Right ventricle myocardium inferior (tissue), 1 donor: ENCODE results near the gene PIEZO1. TPM values are rescaled to one million over a fixed set of nuclear protein-coding genes. Genes with fewer than 3 reads are reported as not detected.

Experiments
- ATAC-seq: fragments of 200-7000 bp; cut with Tn5 transposase; one replicate; pipeline ENCODE4 v1.9.1; 2020; ENCODE audit warnings: mild to moderate bottlenecking, moderate library complexity
- DNase-seq: peaks from one replicate; pipeline ENCODE4 v3.0.0; 2021; ENCODE audit errors: missing footprints
- intact Hi-C: fragments of 100-400 bp; cut with DNase I; formaldehyde crosslinking; loops from one replicate; pipeline ENCODE4 v1.11.0; 2022
- total RNA-seq: library from RNA; stranded (reverse); fragmentation: NEBNext Ultra II Directional; extraction: Animal tissue kit (Norgen Biotek cat#: 25700); gene quantifications from one replicate; pipeline ENCODE4 v1.2.1, GENCODE V29; 2021
- donor health status: DM: no; HTN: yes; CAD: no; lungs with severe emphysema.

Gene PIEZO1
- total RNA-seq, 1 donor from 2014 or later = 18.1 TPM

GRCh38 chr16:88692861-88693260, 92.2 kb downstream of the PIEZO1 start:
- intact Hi-C loops = no loop called here
- no peak for DNase-seq
- no peak for ATAC-seq

GRCh38 chr16:88691924-88692560, 93.0 kb downstream of the PIEZO1 start:
- intact Hi-C loops = no loop called here
- no peak for ATAC-seq
- DNase-seq = peak; percentile 83

GRCh38 chr16:88691129-88691813, 93.7 kb downstream of the PIEZO1 start:
- intact Hi-C loops = no loop called here
- ATAC-seq (no peak), DNase-seq (no peak)

- no peak for DNase-seq
- ATAC-seq = no peak
These were observed 94.5 kb downstream of the PIEZO1 start for GRCh38 chr16:88690341-88691128.

GRCh38 chr16:88688013-88688778, 96.8 kb downstream of the PIEZO1 start:
- DNase-seq = no peak
- no peak for ATAC-seq
- intact Hi-C loops = no loop called here

More at GRCh38 chr16:88690341-88691128, 94.5 kb downstream of the PIEZO1 start:
- intact Hi-C loops = no loop called here

- ATAC-seq (no peak), DNase-seq (no peak)
- intact Hi-C loops = no loop called here
These were observed 97.4 kb downstream of the PIEZO1 start for GRCh38 chr16:88687676-88688012.

GRCh38 chr16:88687254-88687576, 97.8 kb downstream of the PIEZO1 start:
- intact Hi-C loops = no loop called here
- ATAC-seq (no peak), DNase-seq (no peak)

GRCh38 chr16:88686439-88687253, 98.4 kb downstream of the PIEZO1 start, which contains the start of gene SNAI3:
TSS of gene SNAI3 (minus strand) at chr16:88686507. CDS start at chr16:88686406, 101 bp downstream.
- DNase-seq = peak; percentile 94
- intact Hi-C loops = no loop called here
- peak; percentile 91 for ATAC-seq

GRCh38 chr16:88686062-88686438, 99.0 kb downstream of the PIEZO1 start:
- DNase-seq = no peak
- ATAC-seq = peak; percentile 32
- intact Hi-C loops = no loop called here

GRCh38 chr16:88685156-88686061, 99.6 kb downstream of the PIEZO1 start:
- DNase-seq = no peak
- intact Hi-C loops = no loop called here
- ATAC-seq = peak; percentile 15

GRCh38 chr16:88684569-88685155, 100.4 kb downstream of the PIEZO1 start:
- ATAC-seq (no peak), DNase-seq (no peak)
- intact Hi-C loops = no loop called here

GRCh38 chr16:88681709-88682451, 103.1 kb downstream of the PIEZO1 start:
- peak; percentile 20 for ATAC-seq
- peak; percentile 85 for DNase-seq
- intact Hi-C loops = no loop called here

GRCh38 chr16:88681084-88681680, 103.8 kb downstream of the PIEZO1 start:
- no peak for ATAC-seq
- intact Hi-C loops = no loop called here
- no peak for DNase-seq

- ATAC-seq (no peak), DNase-seq (no peak)
- intact Hi-C loops = no loop called here
These were observed 104.4 kb downstream of the PIEZO1 start for GRCh38 chr16:88680554-88681083.

GRCh38 chr16:88678224-88678979, 106.6 kb downstream of the PIEZO1 start:
- no peak for DNase-seq
- ATAC-seq = no peak
- intact Hi-C loops = no loop called here
